HG03159 (cell line): ENCODE data around the gene BRCC3.

Experiments used
- ATAC-seq: cut with Tn5 transposase; IDR thresholded peaks from one replicate; pipeline ENCODE4 v1.9.1; 2021; ENCODE audit warnings: mild to moderate bottlenecking, moderate library complexity; ENCODE audit not compliant: unreplicated experiment

BRCC3 gene

GRCh38 chrX:155070975-155071693, at the start of gene BRCC3, which contains the start of the genes CMC4 and MTCP1:
Gene BRCC3 (plus strand): TSS chrX:155071508. CDS start chrX:155071528, 20 bp downstream.
Gene CMC4 (minus strand): TSS chrX:155071136. CDS start chrX:155064023, 7,113 bp downstream.
Gene MTCP1 (minus strand): TSS chrX:155071136. CDS start chrX:155066010, 5,126 bp downstream.
- peak; percentile 85 for ATAC-seq

GRCh38 chrX:155022585-155022984, 48.7 kb upstream of the BRCC3 start, which contains the start of gene F8:
Gene F8 (minus strand): TSS chrX:155022723. CDS start chrX:155022552, 171 bp downstream.
- ATAC-seq, result no peak

GRCh38 chrX:155023907-155024833, 47.1 kb upstream of the BRCC3 start:
- ATAC-seq, result no peak

- no peak for ATAC-seq
Observed at GRCh38 chrX:155026420-155026726, 44.9 kb upstream of the BRCC3 start.

- peak; percentile 89 for ATAC-seq
Observed at GRCh38 chrX:155026727-155027508, 44.4 kb upstream of the BRCC3 start, which contains the start of gene FUNDC2. Gene FUNDC2 (plus strand): TSS chrX:155026844. CDS start chrX:155026939, 95 bp downstream.

DNA sequence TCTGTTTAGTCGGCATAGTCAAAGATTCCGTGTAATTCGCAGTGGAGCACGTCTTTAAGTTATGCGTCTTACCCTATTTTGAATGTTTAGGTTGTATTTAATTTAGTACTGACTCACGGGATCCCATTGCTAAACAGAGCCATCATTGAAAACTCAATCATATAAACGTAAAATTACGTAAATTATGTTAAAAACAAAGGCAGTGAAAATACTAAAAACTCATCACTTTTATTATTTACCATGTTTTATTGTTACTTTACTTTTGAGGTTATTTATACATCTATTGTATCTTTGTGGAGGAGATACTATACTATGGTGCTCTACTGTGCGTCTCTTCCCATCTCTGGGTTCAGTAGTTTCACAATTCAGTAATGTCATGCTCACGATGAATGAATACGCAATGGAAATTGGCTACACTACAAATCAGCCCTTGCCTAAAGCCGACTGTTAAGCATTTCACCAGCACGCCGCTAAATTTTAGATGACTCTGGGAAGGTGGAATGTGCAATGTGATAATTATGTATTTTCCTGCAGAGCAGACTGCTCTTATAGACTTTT, 43.7 kb upstream of the BRCC3 start:
- ATAC-seq, result no peak

DNA sequence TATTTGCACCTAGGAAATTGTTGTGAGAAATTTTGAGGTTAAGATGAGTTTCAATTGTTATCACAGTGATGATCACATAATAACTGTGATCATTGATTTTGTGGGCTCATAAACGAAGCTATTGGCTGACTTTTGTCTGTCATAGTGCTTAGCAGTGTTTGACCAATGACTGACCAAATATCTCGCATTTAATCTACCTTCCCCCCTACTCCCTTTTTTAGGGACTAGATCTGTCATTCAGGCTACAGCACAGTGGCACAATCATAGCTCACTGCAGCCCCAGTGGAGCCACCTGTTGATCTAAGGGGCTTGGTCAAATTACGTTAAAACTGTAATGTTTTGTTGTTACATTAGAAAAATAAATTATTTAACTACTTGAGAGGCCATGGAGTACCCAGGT, 43.2 kb upstream of the BRCC3 start:
- ATAC-seq, result no peak

DNA sequence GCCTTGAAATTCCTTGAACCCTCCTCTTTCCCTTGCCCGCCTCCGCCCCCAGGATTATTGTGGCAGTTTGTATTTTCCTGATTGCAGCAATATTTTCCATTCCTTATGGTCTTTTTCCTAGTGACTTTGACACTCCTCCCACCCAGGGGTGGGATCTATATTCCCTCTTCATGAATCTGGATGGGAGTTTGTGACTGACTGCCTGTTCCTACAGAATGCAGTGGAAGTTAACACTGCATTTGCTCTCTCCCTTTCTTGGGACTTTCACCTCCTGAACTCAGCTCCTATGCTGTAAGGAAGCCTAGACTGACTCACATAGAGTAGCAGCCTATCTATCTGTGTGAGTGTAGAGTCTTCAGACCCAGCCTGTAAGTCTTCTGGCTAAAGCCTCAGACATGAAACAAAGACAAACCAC, 42.4 kb upstream of the BRCC3 start:
- no peak for ATAC-seq

DNA sequence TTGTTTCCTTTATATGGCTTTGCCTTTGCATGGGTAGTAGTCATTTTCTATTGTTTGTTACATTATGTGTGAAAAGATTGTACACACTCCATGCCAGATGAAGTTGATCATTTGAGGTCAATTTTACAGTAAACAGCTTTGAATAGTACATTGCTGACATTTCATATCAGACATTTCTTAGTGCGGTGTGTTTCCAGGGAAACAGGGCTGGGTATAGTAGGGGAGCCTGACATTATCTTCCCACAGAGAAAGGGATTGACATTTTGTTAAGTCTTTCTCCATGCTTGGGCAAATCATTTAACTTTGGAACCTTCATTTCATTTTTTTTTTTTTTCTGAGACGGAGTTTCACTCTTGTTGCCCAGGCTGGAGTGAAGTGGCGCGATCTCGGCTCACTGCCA, 39.7 kb upstream of the BRCC3 start:
- no peak for ATAC-seq

- ATAC-seq, result no peak
Observed at GRCh38 chrX:155035688-155036087, 35.6 kb upstream of the BRCC3 start.

GRCh38 chrX:155046129-155046810, 25.0 kb upstream of the BRCC3 start:
- ATAC-seq, result no peak

DNA sequence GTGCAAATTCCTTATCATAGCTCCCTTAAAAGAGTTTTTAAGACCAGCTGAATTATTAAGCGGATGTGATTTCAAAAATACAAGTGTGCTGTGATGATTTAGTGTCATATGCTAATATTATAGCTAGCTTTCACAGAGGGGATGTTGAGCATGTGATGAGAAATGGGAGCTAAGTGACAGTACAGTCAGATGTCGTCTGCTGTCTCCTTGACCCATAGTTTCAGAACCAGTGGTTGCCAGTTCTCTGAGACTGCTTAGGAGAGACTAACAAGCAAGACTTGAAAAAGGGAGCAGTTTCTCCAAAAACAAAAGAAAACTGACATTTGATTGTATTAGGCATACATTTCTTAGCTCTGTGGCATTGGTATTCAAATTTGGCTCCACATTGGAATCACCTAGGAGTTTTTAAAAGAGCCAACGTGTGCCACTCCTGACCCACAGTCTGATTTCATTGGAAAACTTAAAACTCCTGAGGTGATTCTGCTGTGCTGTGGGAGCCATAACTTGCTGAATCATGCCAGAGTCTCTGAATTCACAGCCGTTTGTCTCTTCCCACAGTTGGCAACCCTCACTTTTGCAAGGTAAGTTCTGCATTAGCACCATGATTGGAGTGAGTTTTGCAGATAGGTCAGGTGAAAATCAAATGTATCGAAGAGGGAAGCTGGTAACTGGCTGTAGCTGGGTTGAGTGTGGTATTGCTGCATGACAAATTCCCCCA, 24.3 kb upstream of the BRCC3 start:
- ATAC-seq, result no peak

DNA sequence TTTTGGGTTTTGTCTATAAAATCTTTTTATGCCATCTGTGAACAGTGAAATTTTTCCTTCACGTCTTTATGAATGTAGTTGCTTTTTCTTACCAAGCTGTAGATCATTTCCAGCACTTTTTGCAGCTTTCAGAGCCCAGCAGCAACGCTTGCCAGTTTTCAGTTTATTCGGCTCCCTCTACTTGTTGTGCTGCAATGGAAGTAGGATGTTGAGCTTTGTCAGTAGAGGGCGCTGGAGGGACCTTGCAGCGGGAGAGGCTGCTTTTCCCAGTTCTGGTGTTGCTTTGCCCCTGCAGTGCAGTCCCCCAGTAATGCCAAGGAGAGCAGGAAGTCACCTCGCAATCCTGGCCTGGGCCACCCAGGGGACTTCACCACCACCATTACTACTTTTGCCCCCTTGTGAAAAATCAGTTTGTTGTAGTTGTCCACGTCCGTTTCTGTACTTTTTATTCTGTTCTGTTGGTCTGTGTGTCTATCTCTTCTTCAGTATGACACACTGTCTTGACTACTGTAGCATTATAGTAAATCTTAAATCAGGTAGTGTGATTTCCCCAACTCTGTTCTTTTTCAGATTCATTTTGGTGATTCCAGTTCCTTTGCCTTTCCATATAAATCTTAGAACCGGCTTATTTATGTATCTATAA, 22.2 kb upstream of the BRCC3 start:
- no peak for ATAC-seq

- ATAC-seq, result no peak
Observed at GRCh38 chrX:155052738-155053498, 18.4 kb upstream of the BRCC3 start.

- ATAC-seq, result no peak
Observed at GRCh38 chrX:155053656-155054055, 17.7 kb upstream of the BRCC3 start.

- no peak for ATAC-seq
Observed at GRCh38 chrX:155054255-155054654, 17.1 kb upstream of the BRCC3 start.

- no peak for ATAC-seq
Observed at GRCh38 chrX:155055494-155055893, 15.8 kb upstream of the BRCC3 start.

- ATAC-seq, result no peak
Observed at GRCh38 chrX:155056471-155056870, 14.8 kb upstream of the BRCC3 start.
